A549 (cell line): ENCODE measurements around the gene EDA.

Experiments
- CEBPB ChIP-seq, 2 experiments: fragments of >200 bp in 1 of 2; sonication (Bioruptor Twin) in 1 of 2; formaldehyde crosslinking in 1 of 2; IDR thresholded peaks; 2 replicates each; pipeline ENCODE4 v1.6.1; 2012 to 2016
- CTCF ChIP-seq: fragments of >200 bp; sonication (Bioruptor Twin); formaldehyde crosslinking; IDR thresholded peaks from 3 replicates; pipeline ENCODE4 v1.5.1; 2016
- EP300 ChIP-seq, 2 experiments: fragments of >200 bp; sonication (Bioruptor Twin); formaldehyde crosslinking; IDR thresholded peaks; 2 replicates in 1 of 2; 3 replicates in 1 of 2; pipeline ENCODE4 v1.6.1; 2016 to 2017
- HMGXB4 ChIP-seq: fragments of 250-450 bp; sonication (Bioruptor Pico); IDR thresholded peaks from 2 replicates; pipeline ENCODE4 v1.5.0; 2021; ENCODE audit warnings: mild to moderate bottlenecking, moderate library complexity, borderline replicate concordance
- JUN ChIP-seq, 2 experiments: fragments of >200 bp; sonication (Bioruptor Twin); formaldehyde crosslinking; IDR thresholded peaks; 2 replicates in 1 of 2; 3 replicates in 1 of 2; pipeline ENCODE4 v1.6.1; 2016 to 2017
- JUNB ChIP-seq: fragments of >200 bp; sonication (Bioruptor Twin); formaldehyde crosslinking; IDR thresholded peaks from 2 replicates; pipeline ENCODE4 v1.6.1; 2016
- MAFK ChIP-seq: fragments of 450-650 bp; IDR thresholded peaks from 2 replicates; pipeline ENCODE4 v1.6.1; 2014; ENCODE audit not compliant: partially characterized antibody
- MAX ChIP-seq: IDR thresholded peaks from 2 replicates; pipeline ENCODE4 v1.6.1; 2012
- NR3C1 ChIP-seq: fragments of >200 bp; sonication (Bioruptor Twin); formaldehyde crosslinking; IDR thresholded peaks from 3 replicates; pipeline ENCODE4 v1.6.1; 2017
- POLR2A ChIP-seq: IDR thresholded peaks from 2 replicates; pipeline ENCODE4 v1.6.1; 2012; ENCODE audit warnings: mild to moderate bottlenecking, low read length
- REST ChIP-seq: fragments of 200-600 bp; sonication (generic); IDR thresholded peaks from 2 replicates; pipeline ENCODE4 v1.6.1; 2016; ENCODE audit warnings: antibody characterized with exemption, mild to moderate bottlenecking, moderate library complexity
- SREBF2 ChIP-seq: fragments of 450-650 bp; IDR thresholded peaks from 2 replicates; pipeline ENCODE4 v1.6.1; 2014; ENCODE audit warnings: mild to moderate bottlenecking, moderate library complexity
- TP53 ChIP-seq: fragments of 250-450 bp; sonication (Bioruptor Pico); IDR thresholded peaks from 2 replicates; pipeline ENCODE4 v1.5.0; 2021; ENCODE audit warnings: mild to moderate bottlenecking, moderate library complexity
- ZFP36 ChIP-seq: fragments of 450-650 bp; IDR thresholded peaks from 2 replicates; pipeline ENCODE4 v1.6.1; 2014; ENCODE audit warnings: borderline replicate concordance; ENCODE audit not compliant: partially characterized antibody

GRCh38 chrX:70007946-70008345 lies 392.0 kb downstream of the EDA start:
- TF ChIP-seq MAX (no peak), POLR2A (no peak), EP300 (IDR thresholded peaks at IDR 0.05) (no peak), CTCF (no peak), SREBF2 (no peak), NR3C1 (no peak), ZFP36 (no peak), JUN (IDR thresholded peaks at IDR 0.05) (no peak), REST (no peak), JUNB (no peak), TP53 (CRISPR knock-in tag) (no peak), CEBPB (IDR thresholded peaks at IDR 0.05) (no peak), HMGXB4 (CRISPR knock-in tag) (no peak), MAFK (no peak)
